D341Med (cell line): ENCODE results near the gene ARHGAP30.

ENCODE experiments used
- DNase-seq: peaks from one replicate; pipeline ENCODE4 v3.0.0; 2012; ENCODE audit warnings: low spot score

The ARHGAP30 gene

DNA sequence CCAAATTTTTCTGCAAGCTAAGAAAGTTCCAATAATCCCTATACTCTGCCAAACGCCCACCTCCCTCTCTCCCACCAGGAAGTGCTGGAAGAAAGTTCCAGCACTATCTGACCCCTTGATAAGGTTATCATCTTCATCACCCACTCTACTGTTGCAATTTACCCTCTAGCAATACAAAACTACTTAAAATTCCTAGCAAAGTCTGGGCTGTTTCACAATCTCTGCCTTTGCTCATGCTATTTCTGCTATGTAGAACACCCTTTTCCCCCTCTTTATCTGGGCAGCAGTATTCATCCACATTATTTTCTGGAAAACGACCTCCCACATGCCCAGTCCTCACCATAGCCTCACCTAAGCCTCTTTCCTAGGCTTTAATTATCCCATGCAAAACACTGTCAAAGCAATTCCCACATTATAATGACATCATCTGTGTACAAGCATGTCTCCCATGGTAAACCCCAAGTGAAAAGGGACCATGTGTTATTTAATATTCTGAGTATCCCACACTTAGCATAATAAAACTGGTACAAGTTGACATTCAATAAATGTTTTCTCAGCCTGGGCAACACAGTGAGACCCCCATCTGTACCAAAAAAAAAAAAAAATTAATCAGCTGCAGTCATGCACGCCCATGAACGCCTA lies 60.7 kb downstream of the ARHGAP30 start:
- DNase-seq, result no peak

- DNase-seq, result no peak
These were observed 62.3 kb downstream of the ARHGAP30 start for GRCh38 chr1:161007369-161007768.

DNA sequence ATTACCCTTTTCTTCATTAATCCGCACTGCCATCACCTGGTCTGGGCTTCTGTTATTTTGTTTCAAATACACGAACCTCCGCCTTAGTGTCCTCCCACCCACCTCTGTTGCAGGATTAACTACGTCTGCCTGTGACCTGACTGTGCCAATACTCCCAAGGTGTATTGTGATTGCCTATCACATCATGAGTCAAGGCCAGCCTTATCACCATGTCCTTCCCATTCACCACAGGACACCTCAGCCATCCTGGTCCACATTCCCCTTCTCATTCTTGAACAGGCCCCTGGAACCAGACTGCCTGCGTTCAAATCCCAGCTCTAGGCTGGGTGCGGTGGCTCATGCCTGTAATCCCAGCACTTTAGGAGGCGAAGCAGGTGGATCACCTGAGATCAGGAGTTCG lies 63.1 kb downstream of the ARHGAP30 start:
- DNase-seq, result no peak

GRCh38 chr1:161001525-161001924 lies 68.2 kb downstream of the ARHGAP30 start:
- DNase-seq, result no peak

GRCh38 chr1:161000736-161001480 lies 68.8 kb downstream of the ARHGAP30 start:
- DNase-seq, result no peak

- no peak for DNase-seq
These were observed 70.3 kb downstream of the ARHGAP30 start for GRCh38 chr1:160999376-160999775.

- peak; percentile 74 for DNase-seq
These were observed 72.2 kb downstream of the ARHGAP30 start for GRCh38 chr1:160997323-160998038.
